Endothelial cell of umbilical vein (primary cell): ENCODE data around the gene TRIM27.

Source experiments
- CTCF ChIP-seq, 2 donors: IDR thresholded peaks; 1 replicate in 1 of 2; 2 replicates in 1 of 2; pipeline ENCODE4 v1.5.1; 2011; ENCODE audit warnings: low read length in 2 of 2, mild to moderate bottlenecking in 2 of 2, moderate library complexity in 2 of 2, control low read depth in 1 of 2, inconsistent platforms in 1 of 2, low read depth in 1 of 2; ENCODE audit not compliant: insufficient read depth in 1 of 2; ENCODE audit errors: extremely low read depth in 1 of 2
- EZH2 ChIP-seq: IDR thresholded peaks from 2 replicates; pipeline ENCODE4 v1.6.1; 2012; ENCODE audit warnings: borderline replicate concordance, low read depth, mild to moderate bottlenecking, moderate library complexity, low read length, inconsistent platforms; ENCODE audit not compliant: severe bottlenecking
- FOS ChIP-seq: IDR thresholded peaks from 2 replicates; pipeline ENCODE4 v1.6.1; 2011; ENCODE audit warnings: mild to moderate bottlenecking, low read length, moderate library complexity, borderline replicate concordance; ENCODE audit not compliant: insufficient read depth
- POLR2A ChIP-seq: IDR thresholded peaks from 2 replicates; pipeline ENCODE4 v1.6.1; 2012; ENCODE audit warnings: low read depth, mild to moderate bottlenecking, control low read depth, low read length
- POLR2AphosphoS5 ChIP-seq: IDR thresholded peaks from 2 replicates; pipeline ENCODE4 v1.6.1; 2012; ENCODE audit warnings: low read depth, mild to moderate bottlenecking, control low read depth, low read length, moderate library complexity; ENCODE audit not compliant: insufficient read depth

GRCh38 chr6:28896505-28897368, 27.0 kb downstream of the TRIM27 start:
- TF ChIP-seq CTCF (IDR thresholded peaks at IDR 0.05; ENCODE audit: extremely low read depth in 1 of 2, insufficient read depth in 1 of 2, low read depth in 1 of 2, low read length in 2 of 2) (peak in 1 of 2 donors; percentile 19), POLR2A (no peak), EZH2 (no peak), POLR2AphosphoS5 (no peak), FOS (no peak)
